GM18861 (cell line): ENCODE results near the gene PCSK2.

Experiments used
- ATAC-seq: cut with Tn5 transposase; IDR thresholded peaks from one replicate; pipeline ENCODE4 v1.9.1; 2021; ENCODE audit not compliant: unreplicated experiment

Gene PCSK2

GRCh38 chr20:17470973-17471372 lies 244.1 kb downstream of the PCSK2 start:
- ATAC-seq: no peak

GRCh38 chr20:17471606-17472187 lies 244.9 kb downstream of the PCSK2 start:
- ATAC-seq: no peak

- ATAC-seq: no peak
Measured at GRCh38 chr20:17473659-17474058, 246.8 kb downstream of the PCSK2 start.

- ATAC-seq: no peak
Measured at GRCh38 chr20:17479063-17479657, 252.3 kb downstream of the PCSK2 start.

GRCh38 chr20:17480696-17481095 lies 253.9 kb downstream of the PCSK2 start:
- no peak for ATAC-seq

- no peak for ATAC-seq
Measured at GRCh38 chr20:17481661-17482060, 254.8 kb downstream of the PCSK2 start.

- ATAC-seq: no peak
Measured at GRCh38 chr20:17482536-17482935, 255.7 kb downstream of the PCSK2 start.

GRCh38 chr20:17485017-17485416 lies 258.2 kb downstream of the PCSK2 start:
- ATAC-seq: no peak

- ATAC-seq: no peak
Measured at GRCh38 chr20:17488916-17489600, 262.2 kb downstream of the PCSK2 start.

- ATAC-seq: no peak
Measured at GRCh38 chr20:17490501-17490900, 263.7 kb downstream of the PCSK2 start.

GRCh38 chr20:17491041-17491440 lies 264.2 kb downstream of the PCSK2 start:
- no peak for ATAC-seq

GRCh38 chr20:17491488-17491887 lies 264.6 kb downstream of the PCSK2 start:
- no peak for ATAC-seq

- no peak for ATAC-seq
Measured at GRCh38 chr20:17493173-17493572, 266.3 kb downstream of the PCSK2 start.

- ATAC-seq: no peak
Measured at GRCh38 chr20:17494201-17494600, 267.4 kb downstream of the PCSK2 start.

- ATAC-seq: no peak
Measured at GRCh38 chr20:17495826-17496225, 269.0 kb downstream of the PCSK2 start.

GRCh38 chr20:17497821-17498580 lies 271.2 kb downstream of the PCSK2 start:
- ATAC-seq: no peak

GRCh38 chr20:17498641-17499040 lies 271.8 kb downstream of the PCSK2 start:
- ATAC-seq: no peak

GRCh38 chr20:17499041-17499440 lies 272.2 kb downstream of the PCSK2 start:
- no peak for ATAC-seq

- ATAC-seq: no peak
Measured at GRCh38 chr20:17500271-17500670, 273.4 kb downstream of the PCSK2 start.

- no peak for ATAC-seq
Measured at GRCh38 chr20:17500826-17501225, 274.0 kb downstream of the PCSK2 start.

- no peak for ATAC-seq
Measured at GRCh38 chr20:17501701-17502100, 274.9 kb downstream of the PCSK2 start.

GRCh38 chr20:17502105-17502504 lies 275.3 kb downstream of the PCSK2 start:
- no peak for ATAC-seq
